Measurements from ENCODE around the gene LIMK1. TPM values are rescaled to one million over a fixed set of nuclear protein-coding genes. Genes with fewer than 3 reads are reported as not detected.

The LIMK1 gene
- total RNA-seq, 4 donors from 2014 or later = 10.4 to 31.0 (median 14.6) TPM

DNA sequence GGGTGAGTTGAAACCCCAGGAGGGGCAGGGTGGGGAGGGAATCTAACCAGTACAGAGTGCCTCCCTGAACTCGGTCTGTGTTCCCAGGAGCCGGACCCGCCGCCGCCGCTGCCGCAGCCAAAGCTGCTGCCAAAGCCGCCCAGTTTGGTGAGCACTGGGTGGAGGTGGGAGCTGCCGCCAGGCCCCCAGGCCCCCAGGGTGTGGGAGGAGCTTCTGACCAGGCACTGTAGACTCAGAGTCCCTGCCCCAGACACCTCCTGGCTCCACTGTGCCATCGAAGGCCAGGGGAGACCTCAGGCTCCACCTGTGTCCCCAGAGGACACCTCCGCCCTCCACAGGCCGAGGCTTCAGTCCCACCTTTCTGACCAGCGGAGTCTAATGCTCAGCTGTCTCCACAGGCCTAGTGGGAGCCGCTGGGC lies 20.4 kb upstream of the LIMK1 start:
- TF ChIP-seq, protein P1, sequence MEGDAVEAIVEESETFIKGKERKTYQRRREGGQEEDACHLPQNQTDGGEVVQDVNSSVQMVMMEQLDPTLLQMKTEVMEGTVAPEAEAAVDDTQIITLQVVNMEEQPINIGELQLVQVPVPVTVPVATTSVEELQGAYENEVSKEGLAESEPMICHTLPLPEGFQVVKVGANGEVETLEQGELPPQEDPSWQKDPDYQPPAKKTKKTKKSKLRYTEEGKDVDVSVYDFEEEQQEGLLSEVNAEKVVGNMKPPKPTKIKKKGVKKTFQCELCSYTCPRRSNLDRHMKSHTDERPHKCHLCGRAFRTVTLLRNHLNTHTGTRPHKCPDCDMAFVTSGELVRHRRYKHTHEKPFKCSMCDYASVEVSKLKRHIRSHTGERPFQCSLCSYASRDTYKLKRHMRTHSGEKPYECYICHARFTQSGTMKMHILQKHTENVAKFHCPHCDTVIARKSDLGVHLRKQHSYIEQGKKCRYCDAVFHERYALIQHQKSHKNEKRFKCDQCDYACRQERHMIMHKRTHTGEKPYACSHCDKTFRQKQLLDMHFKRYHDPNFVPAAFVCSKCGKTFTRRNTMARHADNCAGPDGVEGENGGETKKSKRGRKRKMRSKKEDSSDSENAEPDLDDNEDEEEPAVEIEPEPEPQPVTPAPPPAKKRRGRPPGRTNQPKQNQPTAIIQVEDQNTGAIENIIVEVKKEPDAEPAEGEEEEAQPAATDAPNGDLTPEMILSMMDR (IDR thresholded peaks at IDR 0.05) = no peak
- ATAC-seq (ENCODE audit: low FRiP score) = no peak
- no peak for DNase-seq (ENCODE audit: low spot score)

DNA sequence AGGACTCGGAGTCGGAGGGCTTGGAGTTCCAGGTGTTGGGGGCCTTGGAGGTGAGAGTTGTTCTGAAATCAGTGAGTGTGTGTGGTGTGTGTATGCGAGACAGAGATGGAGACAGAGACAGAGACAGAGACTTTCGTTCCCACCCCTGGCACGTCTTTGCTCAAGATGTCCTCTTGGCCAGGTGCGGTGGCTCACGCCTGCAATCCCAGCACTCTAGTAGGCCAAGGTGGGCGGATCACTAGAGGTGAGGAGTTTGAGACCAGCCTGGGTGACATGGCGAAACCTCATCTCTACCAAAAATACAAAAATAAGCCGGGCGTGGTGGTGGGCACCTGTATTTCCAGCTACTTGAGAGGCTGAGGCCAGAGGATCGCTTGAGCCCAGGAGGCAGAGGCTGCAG lies 20.0 kb upstream of the LIMK1 start:
- TF ChIP-seq, protein P1 (IDR thresholded peaks at IDR 0.05) = no peak
- DNase-seq (ENCODE audit: low spot score) (no peak), ATAC-seq (ENCODE audit: low FRiP score) (no peak)

DNA sequence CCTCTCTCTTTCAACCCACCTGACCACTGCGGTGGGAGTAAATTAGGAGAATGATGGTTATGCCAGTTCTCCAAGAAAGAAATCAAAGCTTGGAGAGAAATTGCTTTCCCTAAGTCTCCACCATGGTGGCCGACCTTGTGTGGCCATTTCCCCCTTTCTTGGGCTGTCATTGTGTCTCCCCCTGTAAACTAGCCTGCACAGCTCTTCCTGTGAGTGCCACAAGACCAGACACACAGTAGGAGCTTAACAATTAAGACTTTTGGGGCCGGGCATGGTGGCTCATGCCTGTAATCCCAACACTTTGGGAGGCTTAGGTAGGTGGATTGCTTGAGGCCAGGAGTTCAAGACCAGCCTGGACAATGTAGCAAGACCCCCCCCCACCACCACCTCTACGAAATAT lies 18.9 kb upstream of the LIMK1 start:
- ATAC-seq (ENCODE audit: low FRiP score) = no peak
- TF ChIP-seq, protein P1 (IDR thresholded peaks at IDR 0.05) = no peak
- no peak for DNase-seq (ENCODE audit: low spot score)

DNA sequence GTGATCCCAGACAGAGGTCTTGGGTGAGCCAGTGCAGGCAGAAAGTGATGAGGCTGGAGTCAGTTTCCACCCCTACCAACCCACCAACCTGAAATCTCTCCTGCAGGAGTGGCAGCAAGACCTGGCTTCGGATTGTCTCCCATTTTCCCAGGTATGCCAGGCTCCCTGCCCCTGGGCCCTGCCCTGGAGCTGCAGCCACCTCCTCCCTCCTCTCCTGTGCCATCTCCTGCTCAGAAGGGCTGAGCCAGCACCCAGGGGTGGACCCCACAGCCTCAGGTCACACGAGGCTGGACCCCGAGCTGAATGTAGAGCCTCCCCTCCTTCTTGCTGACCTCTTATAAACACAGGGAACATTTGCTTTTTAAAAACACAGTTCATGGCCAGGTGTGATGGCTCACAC lies 17.0 kb upstream of the LIMK1 start:
- no peak for DNase-seq (ENCODE audit: low spot score)
- ATAC-seq (ENCODE audit: low FRiP score) = no peak
- TF ChIP-seq, protein P1 (IDR thresholded peaks at IDR 0.05) = no peak

DNA sequence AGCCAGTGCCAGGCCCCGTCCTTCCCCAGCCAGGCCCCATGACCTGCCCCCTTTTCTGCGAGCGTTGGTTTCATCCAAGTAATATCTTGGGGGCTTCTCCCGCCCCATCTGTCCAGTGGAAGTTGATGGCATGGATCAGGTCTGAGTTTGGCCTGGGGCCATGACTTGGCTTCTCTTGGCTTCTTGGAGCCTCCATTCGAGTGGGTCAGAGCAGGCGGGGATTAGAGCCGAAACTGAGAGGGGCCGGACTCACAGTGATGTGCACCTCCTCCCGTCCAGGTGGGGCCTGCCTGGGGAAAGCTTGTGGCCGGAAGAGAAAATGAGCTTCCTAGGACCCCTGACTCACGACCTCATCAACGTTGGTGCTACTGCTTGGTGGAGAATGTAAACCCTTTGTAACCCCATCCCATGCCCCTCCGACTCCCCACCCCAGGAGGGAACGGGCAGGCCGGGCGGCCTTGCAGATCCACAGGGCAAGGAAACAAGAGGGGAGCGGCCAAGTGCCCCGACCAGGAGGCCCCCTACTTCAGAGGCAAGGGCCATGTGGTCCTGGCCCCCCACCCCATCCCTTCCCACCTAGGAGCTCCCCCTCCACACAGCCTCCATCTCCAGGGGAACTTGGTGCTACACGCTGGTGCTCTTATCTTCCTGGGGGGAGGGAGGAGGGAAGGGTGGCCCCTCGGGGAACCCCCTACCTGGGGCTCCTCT lies 15.1 kb upstream of the LIMK1 start:
- ATAC-seq (ENCODE audit: low FRiP score) (no peak), DNase-seq (ENCODE audit: low spot score) (no peak)
- TF ChIP-seq, protein P1 (IDR thresholded peaks at IDR 0.05) = no peak

DNA sequence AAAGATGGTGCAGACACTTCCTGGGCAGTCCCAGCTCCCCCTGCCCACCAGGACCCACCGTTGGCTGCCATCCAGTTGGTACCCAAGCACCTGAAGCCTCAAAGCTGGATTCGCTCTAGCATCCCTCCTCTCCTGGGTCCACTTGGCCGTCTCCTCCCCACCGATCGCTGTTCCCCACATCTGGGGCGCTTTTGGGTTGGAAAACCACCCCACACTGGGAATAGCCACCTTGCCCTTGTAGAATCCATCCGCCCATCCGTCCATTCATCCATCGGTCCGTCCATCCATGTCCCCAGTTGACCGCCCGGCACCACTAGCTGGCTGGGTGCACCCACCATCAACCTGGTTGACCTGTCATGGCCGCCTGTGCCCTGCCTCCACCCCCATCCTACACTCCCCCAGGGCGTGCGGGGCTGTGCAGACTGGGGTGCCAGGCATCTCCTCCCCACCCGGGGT lies 14.5 kb upstream of the LIMK1 start:
- no peak for ATAC-seq (ENCODE audit: low FRiP score)

More for the DNA sequence above, 14.5 kb upstream of the LIMK1 start:
- TF ChIP-seq, protein P1 (IDR thresholded peaks at IDR 0.05) = no peak
- DNase-seq (ENCODE audit: low spot score) = no peak
